Measurements from ENCODE around the gene LOXHD1. TPM values are rescaled to one million over a fixed set of nuclear protein-coding genes. Genes with fewer than 3 reads are reported as not detected.

The LOXHD1 gene
- total RNA-seq, 6 experiments from 2014 or later = not detected

DNA sequence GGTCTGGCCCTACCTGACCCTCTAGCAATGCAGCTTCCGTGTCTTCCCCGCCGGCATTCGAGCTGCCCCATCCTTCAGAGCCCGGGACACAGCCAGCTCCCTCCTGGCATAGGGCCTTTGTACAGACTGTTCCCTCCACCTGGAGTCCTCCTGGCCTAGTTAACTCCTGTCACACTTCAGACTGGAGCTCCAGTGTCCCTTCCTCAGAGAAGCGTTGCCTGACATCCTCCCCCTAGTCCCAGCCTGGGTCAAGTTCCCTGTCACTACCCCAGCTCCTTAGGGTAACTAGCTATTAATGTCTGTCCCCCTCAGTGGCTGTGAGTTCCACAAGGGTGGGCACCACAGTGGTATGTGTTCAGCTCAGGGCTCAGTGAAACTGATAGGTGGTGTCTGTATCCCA is 45.5 kb upstream of the LOXHD1 start:
- ATAC-seq (no peak), DNase-seq (no peak)
- Histone ChIP-seq H3K27ac (no peak overlapping the region), H3K36me3 (no peaks in the 10 kb centered on the region), H3K4me3 (no peak overlapping the region), H3K4me1 (no peaks in the 10 kb centered on the region), H3K9me3 (no peaks in the 10 kb centered on the region), H3K27me3 (no peaks in the 10 kb centered on the region)
- no peak for TF ChIP-seq POLR2A (IDR thresholded peaks at IDR 0.05)
- intact Hi-C loops (cut with DNase I) = no loop called here
- WGBS (ENCODE audit: insufficient coverage, low coverage, low lambda C conversion rate, missing lambda C conversion rate) = 70% methylated on average over 1 of the region's 6 CpGs

GRCh38 chr18:46700066-46700824 is 43.2 kb upstream of the LOXHD1 start:
- Histone ChIP-seq H3K4me3 (no peak overlapping the region), H3K4me1 (no peaks in the 10 kb centered on the region), H3K27me3 (no peaks in the 10 kb centered on the region), H3K36me3 (no peaks in the 10 kb centered on the region), H3K9me3 (no peaks in the 10 kb centered on the region), H3K27ac (no peak overlapping the region)
- no peak for TF ChIP-seq POLR2A (IDR thresholded peaks at IDR 0.05)
- no peak for TF ChIP-seq CTCF (IDR thresholded peaks at IDR 0.05)
- DNase-seq (no peak), ATAC-seq (no peak)
- intact Hi-C loops (cut with DNase I) = no loop called here
- 76% methylated on average over 3 of the region's 5 CpGs for WGBS (ENCODE audit: insufficient coverage, low coverage, low lambda C conversion rate, missing lambda C conversion rate)

GRCh38 chr18:46696702-46697101 is 39.7 kb upstream of the LOXHD1 start:
- ATAC-seq = no peak
- DNase-seq = no peak
- Histone ChIP-seq H3K4me3 (no peak overlapping the region), H3K9me3 (no peaks in the 10 kb centered on the region), H3K4me1 (no peaks in the 10 kb centered on the region), H3K27ac (no peak overlapping the region), H3K36me3 (no peaks in the 10 kb centered on the region), H3K27me3 (no peaks in the 10 kb centered on the region)
- TF ChIP-seq POLR2A (IDR thresholded peaks at IDR 0.05) (no peak), CTCF (IDR thresholded peaks at IDR 0.05) (no peak)
- intact Hi-C loops (cut with DNase I) = no loop called here

DNA sequence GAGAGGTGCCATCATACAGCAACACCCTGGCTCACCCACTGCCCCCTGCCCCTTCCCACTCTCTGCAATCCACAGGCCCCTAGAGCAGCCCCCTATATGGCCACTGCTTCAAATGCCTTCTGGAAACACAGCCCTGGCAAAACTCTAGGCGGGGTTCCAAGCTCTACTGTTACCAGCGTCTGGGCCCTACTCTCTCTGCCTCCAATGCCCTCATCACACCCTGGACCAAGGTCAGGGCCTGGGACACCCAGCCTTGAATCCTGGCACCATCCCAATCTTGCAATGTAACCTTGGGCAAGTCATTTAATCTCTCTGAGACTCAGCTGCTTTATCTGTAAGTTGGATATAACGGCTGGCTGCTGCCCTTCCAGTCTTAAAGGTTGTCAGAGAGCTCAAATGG is 39.2 kb upstream of the LOXHD1 start:
- H3K36me3 ChIP-seq = no peaks in the 10 kb centered on the region
- H3K27me3 ChIP-seq = no peaks in the 10 kb centered on the region
- H3K27ac ChIP-seq = no peak overlapping the region
- no peak for DNase-seq
- ATAC-seq = peak in 1 of 4 donors; percentile 25
- intact Hi-C loops (cut with DNase I) = no loop called here
- 70% methylated on average over 3 of the region's 3 CpGs for WGBS (ENCODE audit: insufficient coverage, low coverage, low lambda C conversion rate, missing lambda C conversion rate)
- no peaks in the 10 kb centered on the region for H3K9me3 ChIP-seq
- H3K4me1 ChIP-seq = no peaks in the 10 kb centered on the region
- TF ChIP-seq POLR2A (IDR thresholded peaks at IDR 0.05) (no peak), CTCF (IDR thresholded peaks at IDR 0.05) (no peak)
- H3K4me3 ChIP-seq = no peak overlapping the region

- Histone ChIP-seq H3K4me1 (no peaks in the 10 kb centered on the region), H3K27me3 (no peaks in the 10 kb centered on the region), H3K9me3 (no peaks in the 10 kb centered on the region), H3K36me3 (no peaks in the 10 kb centered on the region), H3K4me3 (no peak overlapping the region), H3K27ac (no peak overlapping the region)
- intact Hi-C loops (cut with DNase I) = no loop called here
- TF ChIP-seq CTCF (IDR thresholded peaks at IDR 0.05) (no peak), POLR2A (IDR thresholded peaks at IDR 0.05) (no peak)
- ATAC-seq (no peak), DNase-seq (no peak)
- 86% methylated on average over 2 of the region's 2 CpGs for WGBS (ENCODE audit: insufficient coverage, low coverage, low lambda C conversion rate, missing lambda C conversion rate)
Measured at GRCh38 chr18:46693996-46694395, 37.0 kb upstream of the LOXHD1 start.
